ENCODE measurements around the gene ARRDC2.

DNA sequence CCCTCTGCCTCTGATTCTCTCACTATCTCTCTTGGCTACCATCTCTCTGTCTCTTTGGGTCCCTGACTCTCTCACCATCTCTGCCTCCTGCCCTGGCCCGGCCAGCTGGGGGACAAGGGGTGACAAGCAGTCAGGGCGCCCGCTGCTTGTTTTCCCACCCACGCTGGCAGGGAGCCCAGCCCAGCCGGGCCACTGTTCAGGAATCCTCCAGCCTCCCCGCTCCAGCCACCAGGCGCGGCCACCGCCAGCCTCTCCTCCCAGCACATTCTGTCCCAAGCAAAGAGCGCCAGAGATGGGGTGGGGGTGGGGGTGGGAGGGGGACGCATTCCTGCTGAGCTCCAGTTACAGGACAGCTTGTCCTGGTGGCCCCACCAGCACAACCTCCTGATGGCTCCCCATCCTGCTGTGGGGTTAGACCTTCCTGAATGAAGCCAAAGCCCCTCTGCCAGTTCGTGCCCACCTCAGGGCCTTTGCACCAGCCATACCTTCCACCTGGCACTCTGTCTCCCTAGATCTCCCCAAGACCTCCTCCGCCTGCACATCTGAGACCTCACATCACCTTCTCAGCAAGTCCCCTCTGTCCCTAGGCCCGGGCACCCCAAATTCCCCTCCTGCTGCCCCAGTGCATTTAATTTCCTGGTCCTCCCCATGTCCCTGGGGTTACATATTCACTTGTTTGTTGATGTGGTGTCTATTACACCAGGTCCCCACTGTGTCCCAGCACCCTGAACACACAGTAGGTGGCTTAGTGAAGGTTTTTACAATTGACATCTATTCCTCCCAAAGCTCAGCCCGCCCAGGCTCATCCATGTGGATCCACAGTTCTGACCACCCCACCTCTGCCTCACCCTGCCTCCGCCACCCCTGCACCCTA is 12.5 kb downstream of the ARRDC2 start:
- TF ChIP-seq ZSCAN29 (IDR thresholded peaks at IDR 0.05) (no peak), POLR2A (conservative IDR thresholded peaks at IDR 0.05) (no peak), SRF (CRISPR knock-in tag; IDR thresholded peaks at IDR 0.05) (no peak), NONO (IDR thresholded peaks at IDR 0.05; ENCODE audit: low read depth in 2 of 2, low read length in 1 of 2) (no peak), NFIX (CRISPR knock-in tag; IDR thresholded peaks at IDR 0.05; ENCODE audit: low read depth) (no peak)
